K562 (cell line): ENCODE results near the gene FFAR1. TPM values are rescaled to one million over a fixed set of nuclear protein-coding genes. Genes with fewer than 3 reads are reported as not detected.

Experiments
- ATAC-seq: fragments of 200-7000 bp; cut with Tn5 transposase; 3 replicates; pipeline ENCODE4 v1.9.1; 2020; ENCODE audit warnings: moderate library complexity
- BruUV-seq: library from RNA; stranded (reverse); fragments of 400-500 nt; replicated peaks from 2 replicates; lab custom pipeline; 2021; lab: Mats Ljungman, UMichigan
- CTCF ChIA-PET: fragments of 300-600 bp; formaldehyde crosslinking; extraction: SDS; loops from one replicate; lab custom pipeline; 2021; ENCODE audit warnings: low intra/inter-chr PET ratio; lab: Yijun Ruan, JAX
- POLR2A ChIA-PET: fragments of 300-600, 350-650 bp; sonication (Branson Sonifier 250); formaldehyde crosslinking; extraction: SDS; loops from one replicate; lab custom pipeline; 2021; ENCODE audit warnings: antibody characterized with exemption, inconsistent platforms; lab: Yijun Ruan, JAX
- DNase-seq, 4 experiments: peaks; one replicate each; pipeline versions ENCODE4 v3.0.0 to v3.0.0-alpha.2; 2011 to 2018; ENCODE audit warnings: low spot score in 3 of 4, mixed read lengths in 3 of 4; ENCODE audit errors: extremely low read depth in 1 of 4
- FAIRE-seq: peaks from 2 replicates; lab custom pipeline; 2011; peaks lifted over from hg19 to GRCh38; lab: Jason Lieb, UNC
- H2AFZ ChIP-seq: 2 replicates; pipeline ENCODE4 v1.6.0; 2011; ENCODE audit warnings: low read depth, low read length, control low read depth, inconsistent platforms
- H3K27ac ChIP-seq: fragments of 200-600 bp; 3 replicates; pipeline ENCODE4 v1.8.0; 2011; ENCODE audit warnings: low read depth, mild to moderate bottlenecking, control low read depth, inconsistent platforms, low read length, moderate library complexity, mixed read lengths; ENCODE audit errors: extremely low read depth
- H3K27me3 ChIP-seq, 2 experiments: fragments of 300-600 bp in 1 of 2; 2 replicates in 1 of 2; 3 replicates in 1 of 2; pipeline versions ENCODE4 v1.6.0 to v1.8.0; 2011; ENCODE audit warnings: inconsistent platforms in 2 of 2, low read length in 2 of 2, mild to moderate bottlenecking in 1 of 2, mixed read lengths in 1 of 2, moderate library complexity in 1 of 2; ENCODE audit not compliant: control insufficient read depth in 2 of 2, insufficient read depth in 2 of 2
- H3K36me3 ChIP-seq: fragments of 300-600 bp; 3 replicates; pipeline ENCODE4 v1.8.0; 2011; ENCODE audit warnings: mild to moderate bottlenecking, low read length, inconsistent platforms; ENCODE audit not compliant: control insufficient read depth, insufficient read depth
- H3K4me1 ChIP-seq, 2 experiments: fragments of 200-600 bp in 1 of 2; replicated peaks in 1 of 2; 2 replicates in 1 of 2; 3 replicates in 1 of 2; pipeline versions ENCODE4 v1.5.1 to v1.8.0; 2011; ENCODE audit warnings: inconsistent platforms in 2 of 2, low read length in 2 of 2, mild to moderate bottlenecking in 1 of 2, mixed read lengths in 1 of 2, moderate library complexity in 1 of 2; ENCODE audit not compliant: control insufficient read depth in 2 of 2, insufficient read depth in 2 of 2
- H3K4me2 ChIP-seq: 2 replicates; pipeline ENCODE4 v1.6.1; 2011; ENCODE audit warnings: low read length, control low read depth, inconsistent platforms, mixed read lengths; ENCODE audit not compliant: insufficient read depth
- H3K4me3 ChIP-seq: fragments of 200-600 bp; sonication (generic), shearing (Covaris generic); 2 replicates; pipeline ENCODE4 v1.5.1; 2016; ENCODE audit warnings: control low read depth, inconsistent platforms
- H3K79me2 ChIP-seq: fragments of 200-600 bp; 3 replicates; pipeline ENCODE4 v1.8.0; 2011; ENCODE audit warnings: low read length, inconsistent platforms; ENCODE audit not compliant: control insufficient read depth, insufficient read depth
- H3K9ac ChIP-seq, 2 experiments: 2 replicates each; pipeline versions ENCODE4 v1.6.0 to v1.6.1; 2011; ENCODE audit warnings: low read depth in 2 of 2, low read length in 2 of 2, control low read depth in 1 of 2, inconsistent platforms in 1 of 2, mild to moderate bottlenecking in 1 of 2, mixed read lengths in 1 of 2; ENCODE audit not compliant: insufficient read depth in 1 of 2
- H3K9me1 ChIP-seq: one replicate; pipeline ENCODE4 v1.6.0; 2011; ENCODE audit warnings: inconsistent platforms, mild to moderate bottlenecking, low read length, moderate library complexity; ENCODE audit not compliant: control insufficient read depth, insufficient read depth
- H3K9me3 ChIP-seq: replicated peaks from 2 replicates; pipeline ENCODE4 v1.5.1; 2011; ENCODE audit warnings: low read depth, low read length, inconsistent platforms; ENCODE audit not compliant: control insufficient read depth, insufficient read depth
- H4K20me1 ChIP-seq: replicated peaks from 2 replicates; pipeline ENCODE4 v1.6.1; 2011; ENCODE audit warnings: low read length, inconsistent platforms, mixed read lengths; ENCODE audit not compliant: control insufficient read depth, insufficient read depth
- ARNT ChIP-seq, 2 experiments: fragments of 450-650 bp; IDR thresholded peaks; 2 replicates each; pipeline ENCODE4 v1.6.1; 2016; ENCODE audit warnings: mild to moderate bottlenecking in 1 of 2
- BCOR ChIP-seq: fragments of 450-650 bp; IDR thresholded peaks from 2 replicates; pipeline ENCODE4 v1.6.1; 2016
- BMI1 ChIP-seq: fragments of 150-350 bp; IDR thresholded peaks from 2 replicates; pipeline ENCODE4 v1.6.1; 2014; ENCODE audit warnings: low read length
- CSDE1 ChIP-seq, 2 experiments: fragments of 450-650 bp; IDR thresholded peaks; 2 replicates each; pipeline ENCODE4 v1.6.1; 2016; ENCODE audit warnings: mild to moderate bottlenecking in 1 of 2
- DMBX1 ChIP-seq: fragments of 250-450 bp; sonication (Bioruptor Pico); IDR thresholded peaks from 2 replicates; pipeline ENCODE4 v1.8.0; 2022; ENCODE audit warnings: inconsistent platforms, mild to moderate bottlenecking, moderate library complexity, borderline replicate concordance
- E2F8 ChIP-seq: fragments of 450-650 bp; IDR thresholded peaks from 2 replicates; pipeline ENCODE4 v1.7.1; 2018; ENCODE audit warnings: mild to moderate bottlenecking, low read depth; ENCODE audit not compliant: partially characterized antibody
- EHMT2 ChIP-seq: fragments of 450-650 bp; IDR thresholded peaks from 2 replicates; pipeline ENCODE4 v1.6.1; 2018; ENCODE audit warnings: antibody characterized with exemption
- ELF2 ChIP-seq: fragments of 250-450 bp; sonication (Bioruptor Pico); IDR thresholded peaks from 2 replicates; pipeline ENCODE4 v1.5.0; 2021; ENCODE audit warnings: mild to moderate bottlenecking
- ELK1 ChIP-seq: sonication (generic); formaldehyde crosslinking; IDR thresholded peaks from 2 replicates; pipeline ENCODE4 v1.8.1; 2022; ENCODE audit warnings: missing genetic modification reagents
- KDM1A ChIP-seq, 2 experiments: fragments of 450-650 bp; IDR thresholded peaks; 2 replicates each; pipeline ENCODE4 v1.6.1; 2016; ENCODE audit warnings: mild to moderate bottlenecking in 2 of 2
- MAFF ChIP-seq: IDR thresholded peaks from 2 replicates; pipeline ENCODE4 v1.6.1; 2012; ENCODE audit warnings: low read length, improper control_type of control experiment
- MAFG ChIP-seq: fragments of 450-650 bp; conservative IDR thresholded peaks from 2 replicates; pipeline ENCODE4 v1.6.1; 2016; ENCODE audit warnings: missing genetic modification characterization, missing compliant biosample characterization
- NFIC ChIP-seq: fragments of 450-650 bp; IDR thresholded peaks from 2 replicates; pipeline ENCODE4 v1.6.1; 2017; ENCODE audit warnings: mild to moderate bottlenecking, inconsistent platforms
- PCBP2 ChIP-seq: fragments of 200-400 bp; formaldehyde crosslinking; IDR thresholded peaks from 2 replicates; pipeline ENCODE4 v1.6.1; 2018; ENCODE audit warnings: low read length, low read depth, mild to moderate bottlenecking, moderate library complexity; ENCODE audit not compliant: poor library complexity, severe bottlenecking
- RBM25 ChIP-seq: fragments of 200-400 bp; formaldehyde crosslinking; IDR thresholded peaks from 2 replicates; pipeline ENCODE4 v1.6.1; 2018; ENCODE audit warnings: low read length, low read depth, moderate library complexity; ENCODE audit not compliant: severe bottlenecking
- SRSF3 ChIP-seq: fragments of 200-400 bp; formaldehyde crosslinking; IDR thresholded peaks from 2 replicates; pipeline ENCODE4 v1.6.1; 2016; ENCODE audit warnings: mild to moderate bottlenecking, low read length, moderate library complexity; ENCODE audit not compliant: insufficient read depth
- TAF15 ChIP-seq: fragments of 200-400 bp; formaldehyde crosslinking; IDR thresholded peaks from 2 replicates; pipeline ENCODE4 v1.6.1; 2017; ENCODE audit warnings: mild to moderate bottlenecking, low read depth, low read length, moderate library complexity
- ZFP36 ChIP-seq: fragments of 150-350 bp; IDR thresholded peaks from 2 replicates; pipeline ENCODE4 v1.6.1; 2018; ENCODE audit warnings: low read length, low read depth; ENCODE audit not compliant: partially characterized antibody
- ZKSCAN8 ChIP-seq: fragments of 200-800 bp; sonication (Bioruptor generic); IDR thresholded peaks from 2 replicates; pipeline ENCODE4 v1.6.1; 2016; ENCODE audit warnings: missing genetic modification characterization, missing compliant biosample characterization
- ZNF212 ChIP-seq: fragments of 450-650 bp; formaldehyde crosslinking; IDR thresholded peaks from 2 replicates; pipeline ENCODE4 v1.4.0; 2020; ENCODE audit warnings: mild to moderate bottlenecking
- ZNF780A ChIP-seq: fragments of 250-450 bp; sonication (Bioruptor Pico); IDR thresholded peaks from 2 replicates; pipeline ENCODE4 v1.5.0; 2021; ENCODE audit warnings: mild to moderate bottlenecking
- WGBS: fragments of 100-300 bp; shearing (Covaris generic); methylation state at CpG from one replicate; pipeline ENCODE4 v1.1.6; 2016; ENCODE audit warnings: low coverage, mixed read lengths; ENCODE audit not compliant: insufficient coverage; ENCODE audit errors: missing lambda C conversion rate; 5-methylcytosine and 5-hydroxymethylcytosine counted together
- in situ Hi-C: fragments of 300-500 bp; cut with MboI; formaldehyde crosslinking; loops from 4 replicates; pipeline ENCODE4 v1.15.0; 2018; ENCODE audit warnings: inconsistent platforms, mixed read lengths
- intact Hi-C: fragments of 100-400 bp; cut with micrococcal nuclease; formaldehyde crosslinking; loops from 2 replicates; pipeline ENCODE4 v1.14.2; 2022
- polyA plus RNA-seq, 8 experiments: library from polyadenylated mRNA; depleted of rRNA in 4 of 8; stranded (reverse) in 5 of 8; unstranded in 3 of 8; fragments of >200 nt; fragmentation: Nextera tagmentation in 2 of 8; fragmentation: Illumina TruSeq in 1 of 8; extraction: Ambion mirVana in 2 of 8; extraction: Trizol in 1 of 8; gene quantifications; 2 replicates each; pipeline versions ENCODE4 v1.2.1 to v1.2.3, GENCODE V29; 2011 to 2014; ENCODE audit warnings: inconsistent platforms in 1 of 8, missing spikeins in 1 of 8
- total RNA-seq, 7 experiments: library from RNA; depleted of rRNA in 6 of 7; stranded (reverse); fragments of >200 nt in 6 of 7; fragmentation: Illumina TruSeq in 2 of 7; extraction: Trizol in 2 of 7; gene quantifications; 2 replicates each; pipeline versions ENCODE4 v1.2.1 to v1.2.3, GENCODE V29; 2011 to 2021; ENCODE audit warnings: low replicate concordance in 1 of 7

The FFAR1 gene
- total and polyA plus RNA-seq, 9 of the 15 experiments (the other 6 are each of a cell fraction or from before 2014, with no cell fraction given) = not detected

GRCh38 chr19:35314031-35314430, 33.7 kb upstream of the FFAR1 start:
- Histone ChIP-seq H3K27ac (no peak overlapping the region), H3K36me3 (no peaks in the 10 kb centered on the region; the same call in 2 of the 3 replicates), H3K27me3 (no peaks in the 10 kb centered on the region), H2AFZ (no peak overlapping the region), H3K4me2 (no peak overlapping the region), H3K4me3 (no peak overlapping the region), H4K20me1 (no peaks in the 10 kb centered on the region), H3K9ac (peak overlapping the region in 1 of 2 experiments; percentile 73; a peak in 2 of 4 replicates), H3K79me2 (peaks cover 10% of the 10 kb centered on the region; the same call in 2 of the 3 replicates), H3K4me1 (peaks cover 47 to 73% of the 10 kb centered on the region in 2 experiments), H3K9me3 (no peaks in the 10 kb centered on the region), H3K9me1 (no peaks in the 10 kb centered on the region)
- WGBS = 77% methylated on average over 8 of the region's 8 CpGs
- POLR2A ChIA-PET = interaction anchor here (0.6 kb wide), 1 partner anchor 188 kb away, joined by 3 read pairs; no protein-coding TSS in a partner anchor
- in situ Hi-C loops (no loop called here), intact Hi-C loops (no loop called here)
- no peak for DNase-seq
- BruUV-seq = no TSS peak
- CTCF ChIA-PET = no interaction called here
- ATAC-seq = no peak
- FAIRE-seq = no peak
- TF ChIP-seq ELF2 (CRISPR knock-in tag) (no peak), NFIC (no peak), BMI1 (no peak), CSDE1 (IDR thresholded peaks at IDR 0.05) (no peak), KDM1A (IDR thresholded peaks at IDR 0.05) (peak in 1 of 2 experiments; percentile 55; a peak in 1 of 4 replicates), ZKSCAN8 (CRISPR knock-in tag) (peak; percentile 97), EHMT2 (no peak), ZNF212 (CRISPR knock-in tag) (no peak), ARNT (IDR thresholded peaks at IDR 0.05) (no peak), ELK1 (no peak), TAF15 (no peak), RBM25 (peak; percentile 75), MAFF (0 out of 2 replicates have a peak, but pooled peaks have one; percentile 10), SRSF3 (no peak), ZFP36 (peak; percentile 83), MAFG (tag) (peak; percentile 17; the same call in 1 of the 2 replicates), ZNF780A (CRISPR knock-in tag) (no peak), DMBX1 (CRISPR knock-in tag) (no peak), BCOR (peak; percentile 42; the same call in 1 of the 2 replicates), PCBP2 (no peak), E2F8 (no peak)
